SK-N-SH (cell line): ENCODE measurements around the gene MAP3K6.

Experiments used
- CTCF ChIP-seq: fragments of 200-600 bp; sonication (generic); IDR thresholded peaks from 2 replicates; pipeline ENCODE4 v1.6.1; 2017; ENCODE audit warnings: antibody characterized with exemption, mild to moderate bottlenecking, moderate library complexity
- EP300 ChIP-seq, 2 experiments: IDR thresholded peaks; 2 replicates each; pipeline versions ENCODE4 v1.4.0 to v1.6.1; 2012; ENCODE audit warnings: borderline replicate concordance in 1 of 2, low read depth in 1 of 2, low read length in 1 of 2
- EZH2phosphoT487 ChIP-seq: fragments of 200-600 bp; sonication (generic); IDR thresholded peaks from 2 replicates; pipeline ENCODE4 v1.6.1; 2017; ENCODE audit warnings: low read depth, mixed run types, mild to moderate bottlenecking, antibody characterized with exemption, moderate library complexity, borderline replicate concordance
- GABPA ChIP-seq: IDR thresholded peaks from 2 replicates; pipeline ENCODE4 v1.4.0; 2012; ENCODE audit warnings: low read depth, mild to moderate bottlenecking
- JUND ChIP-seq: IDR thresholded peaks from 2 replicates; pipeline ENCODE4 v1.4.0; 2012
- MAX ChIP-seq: IDR thresholded peaks from 2 replicates; pipeline ENCODE4 v1.4.0; 2012; ENCODE audit warnings: low read depth
- POLR2AphosphoS5 ChIP-seq: IDR thresholded peaks from 2 replicates; pipeline ENCODE4 v1.6.1; 2012; ENCODE audit warnings: low read depth, low read length
- RXRA ChIP-seq: IDR thresholded peaks from 2 replicates; pipeline ENCODE4 v1.4.0; 2012; ENCODE audit warnings: low read depth, mild to moderate bottlenecking, borderline replicate concordance
- SMC3 ChIP-seq: IDR thresholded peaks from 2 replicates; pipeline ENCODE4 v1.6.1; 2012; ENCODE audit warnings: low read depth, low read length, improper control_type of control experiment
- USF2 ChIP-seq: fragments of 150-350 bp; IDR thresholded peaks from 2 replicates; pipeline ENCODE4 v1.6.1; 2017; ENCODE audit warnings: antibody characterized with exemption, low read length, low read depth, borderline replicate concordance
- YY1 ChIP-seq: IDR thresholded peaks from 2 replicates; pipeline ENCODE4 v1.4.0; 2012; ENCODE audit warnings: low read depth, mild to moderate bottlenecking
- TF ChIP-seq, protein P1 (sequence below): IDR thresholded peaks from 2 replicates; pipeline ENCODE4 v1.6.1; 2012; ENCODE audit warnings: mild to moderate bottlenecking, low read depth, low read length, moderate library complexity
- TF ChIP-seq, protein P2 (sequence below): IDR thresholded peaks from 2 replicates; pipeline ENCODE4 v1.4.0; 2012; ENCODE audit warnings: low read depth, borderline replicate concordance

GRCh38 chr1:27359822-27360158 lies 7.0 kb downstream of the MAP3K6 start:
- no peak for TF ChIP-seq CTCF
- TF ChIP-seq, protein P1, sequence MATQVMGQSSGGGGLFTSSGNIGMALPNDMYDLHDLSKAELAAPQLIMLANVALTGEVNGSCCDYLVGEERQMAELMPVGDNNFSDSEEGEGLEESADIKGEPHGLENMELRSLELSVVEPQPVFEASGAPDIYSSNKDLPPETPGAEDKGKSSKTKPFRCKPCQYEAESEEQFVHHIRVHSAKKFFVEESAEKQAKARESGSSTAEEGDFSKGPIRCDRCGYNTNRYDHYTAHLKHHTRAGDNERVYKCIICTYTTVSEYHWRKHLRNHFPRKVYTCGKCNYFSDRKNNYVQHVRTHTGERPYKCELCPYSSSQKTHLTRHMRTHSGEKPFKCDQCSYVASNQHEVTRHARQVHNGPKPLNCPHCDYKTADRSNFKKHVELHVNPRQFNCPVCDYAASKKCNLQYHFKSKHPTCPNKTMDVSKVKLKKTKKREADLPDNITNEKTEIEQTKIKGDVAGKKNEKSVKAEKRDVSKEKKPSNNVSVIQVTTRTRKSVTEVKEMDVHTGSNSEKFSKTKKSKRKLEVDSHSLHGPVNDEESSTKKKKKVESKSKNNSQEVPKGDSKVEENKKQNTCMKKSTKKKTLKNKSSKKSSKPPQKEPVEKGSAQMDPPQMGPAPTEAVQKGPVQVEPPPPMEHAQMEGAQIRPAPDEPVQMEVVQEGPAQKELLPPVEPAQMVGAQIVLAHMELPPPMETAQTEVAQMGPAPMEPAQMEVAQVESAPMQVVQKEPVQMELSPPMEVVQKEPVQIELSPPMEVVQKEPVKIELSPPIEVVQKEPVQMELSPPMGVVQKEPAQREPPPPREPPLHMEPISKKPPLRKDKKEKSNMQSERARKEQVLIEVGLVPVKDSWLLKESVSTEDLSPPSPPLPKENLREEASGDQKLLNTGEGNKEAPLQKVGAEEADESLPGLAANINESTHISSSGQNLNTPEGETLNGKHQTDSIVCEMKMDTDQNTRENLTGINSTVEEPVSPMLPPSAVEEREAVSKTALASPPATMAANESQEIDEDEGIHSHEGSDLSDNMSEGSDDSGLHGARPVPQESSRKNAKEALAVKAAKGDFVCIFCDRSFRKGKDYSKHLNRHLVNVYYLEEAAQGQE = no peak
- TF ChIP-seq, protein P2, sequence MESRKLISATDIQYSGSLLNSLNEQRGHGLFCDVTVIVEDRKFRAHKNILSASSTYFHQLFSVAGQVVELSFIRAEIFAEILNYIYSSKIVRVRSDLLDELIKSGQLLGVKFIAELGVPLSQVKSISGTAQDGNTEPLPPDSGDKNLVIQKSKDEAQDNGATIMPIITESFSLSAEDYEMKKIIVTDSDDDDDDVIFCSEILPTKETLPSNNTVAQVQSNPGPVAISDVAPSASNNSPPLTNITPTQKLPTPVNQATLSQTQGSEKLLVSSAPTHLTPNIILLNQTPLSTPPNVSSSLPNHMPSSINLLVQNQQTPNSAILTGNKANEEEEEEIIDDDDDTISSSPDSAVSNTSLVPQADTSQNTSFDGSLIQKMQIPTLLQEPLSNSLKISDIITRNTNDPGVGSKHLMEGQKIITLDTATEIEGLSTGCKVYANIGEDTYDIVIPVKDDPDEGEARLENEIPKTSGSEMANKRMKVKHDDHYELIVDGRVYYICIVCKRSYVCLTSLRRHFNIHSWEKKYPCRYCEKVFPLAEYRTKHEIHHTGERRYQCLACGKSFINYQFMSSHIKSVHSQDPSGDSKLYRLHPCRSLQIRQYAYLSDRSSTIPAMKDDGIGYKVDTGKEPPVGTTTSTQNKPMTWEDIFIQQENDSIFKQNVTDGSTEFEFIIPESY = no peak
- TF ChIP-seq EZH2phosphoT487 = no peak
- TF ChIP-seq SMC3 = no peak
- TF ChIP-seq POLR2AphosphoS5 = no peak
- no peak for TF ChIP-seq RXRA
- no peak for TF ChIP-seq USF2
- TF ChIP-seq EP300 (IDR thresholded peaks at IDR 0.05; ENCODE audit: borderline replicate concordance in 1 of 2, low read depth in 1 of 2, low read length in 1 of 2) = no peak
- TF ChIP-seq YY1 = no peak
- no peak for TF ChIP-seq JUND
- no peak for TF ChIP-seq GABPA
- TF ChIP-seq MAX = no peak
